ENCODE measurements around the gene ITPKC. TPM values are rescaled to one million over a fixed set of nuclear protein-coding genes. Genes with fewer than 3 reads are reported as not detected.
"Not testable (repeated sequence)": the region's sequence is repeated elsewhere in the genome, so short reads cannot be mapped to it uniquely, and the experiment has no call there.

The ITPKC gene
- total and polyA plus RNA-seq, 7 donors, result 17.4 to 39.6 (median 24.5) TPM

DNA sequence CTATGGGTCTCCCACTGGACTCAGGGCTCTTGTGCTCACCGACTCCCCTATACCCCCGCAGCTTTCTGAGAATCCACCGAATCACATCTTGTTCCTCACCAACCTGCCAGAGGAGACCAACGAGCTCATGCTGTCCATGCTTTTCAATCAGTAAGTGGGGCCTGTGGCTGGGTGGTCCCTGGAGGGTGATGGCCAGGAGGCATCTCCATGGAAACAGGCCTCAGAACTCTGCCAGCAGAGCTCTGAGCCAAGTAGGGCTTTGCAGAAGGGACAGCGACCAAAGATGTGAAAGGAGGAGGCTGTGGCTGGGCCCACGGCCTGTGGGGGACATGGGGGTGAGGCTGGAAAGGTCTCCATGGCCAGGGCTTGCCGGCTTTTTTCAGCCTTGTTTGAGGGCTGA is 46.6 kb downstream of the ITPKC start:
- TF ChIP-seq POLR2AphosphoS5 (IDR thresholded peaks at IDR 0.05) (no peak), EP300 (IDR thresholded peaks at IDR 0.05) (no peak), POLR2A (IDR thresholded peaks at IDR 0.05) (no peak)
- TF ChIP-seq, protein P1, sequence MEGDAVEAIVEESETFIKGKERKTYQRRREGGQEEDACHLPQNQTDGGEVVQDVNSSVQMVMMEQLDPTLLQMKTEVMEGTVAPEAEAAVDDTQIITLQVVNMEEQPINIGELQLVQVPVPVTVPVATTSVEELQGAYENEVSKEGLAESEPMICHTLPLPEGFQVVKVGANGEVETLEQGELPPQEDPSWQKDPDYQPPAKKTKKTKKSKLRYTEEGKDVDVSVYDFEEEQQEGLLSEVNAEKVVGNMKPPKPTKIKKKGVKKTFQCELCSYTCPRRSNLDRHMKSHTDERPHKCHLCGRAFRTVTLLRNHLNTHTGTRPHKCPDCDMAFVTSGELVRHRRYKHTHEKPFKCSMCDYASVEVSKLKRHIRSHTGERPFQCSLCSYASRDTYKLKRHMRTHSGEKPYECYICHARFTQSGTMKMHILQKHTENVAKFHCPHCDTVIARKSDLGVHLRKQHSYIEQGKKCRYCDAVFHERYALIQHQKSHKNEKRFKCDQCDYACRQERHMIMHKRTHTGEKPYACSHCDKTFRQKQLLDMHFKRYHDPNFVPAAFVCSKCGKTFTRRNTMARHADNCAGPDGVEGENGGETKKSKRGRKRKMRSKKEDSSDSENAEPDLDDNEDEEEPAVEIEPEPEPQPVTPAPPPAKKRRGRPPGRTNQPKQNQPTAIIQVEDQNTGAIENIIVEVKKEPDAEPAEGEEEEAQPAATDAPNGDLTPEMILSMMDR (IDR thresholded peaks at IDR 0.05), result no peak
- H3K36me3 ChIP-seq, result peaks cover 59 to 86% (median 71%) of the 10 kb centered on the region in 4 donors
- H3K4me1 ChIP-seq, result no peaks in the 10 kb centered on the region
- 92 to 95% methylated on average over 7 of the region's 7 CpGs for WGBS, 2 donors
- no peak for DNase-seq
- H3K27me3 ChIP-seq, result no peaks in the 10 kb centered on the region
- H3K27ac ChIP-seq, result no peak overlapping the region
- H3K9me3 ChIP-seq, result no peaks in the 10 kb centered on the region
- intact Hi-C loops (cut with DNase I), result no loop called here
- no peak overlapping the region for H3K4me3 ChIP-seq

DNA sequence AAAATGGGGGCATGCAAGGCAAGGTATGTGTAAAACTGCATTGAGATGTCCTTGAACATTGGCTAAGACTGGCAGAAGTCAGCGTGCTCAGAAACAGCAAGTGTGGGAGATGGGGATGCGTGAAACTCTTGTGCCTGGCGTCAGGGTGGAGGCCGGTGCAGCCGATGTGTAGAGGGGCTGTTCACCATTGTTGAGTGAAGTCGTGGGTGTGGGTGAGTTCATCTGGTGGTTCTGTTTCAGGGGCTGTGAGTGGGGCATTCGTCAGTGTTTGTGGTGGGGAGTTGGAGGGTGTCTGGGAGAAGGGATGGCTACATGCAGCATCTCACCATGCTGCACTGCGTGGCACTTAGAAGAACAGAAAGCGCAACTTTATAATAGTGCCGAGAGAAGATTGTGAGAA is 47.1 kb downstream of the ITPKC start:
- intact Hi-C loops (cut with DNase I), result no loop called here
- TF ChIP-seq POLR2AphosphoS5 (IDR thresholded peaks at IDR 0.05) (no peak), EP300 (IDR thresholded peaks at IDR 0.05) (no peak), POLR2A (IDR thresholded peaks at IDR 0.05) (no peak)
- TF ChIP-seq, protein P1 (IDR thresholded peaks at IDR 0.05), result no peak
- H3K4me3 ChIP-seq, result no peak overlapping the region

DNA sequence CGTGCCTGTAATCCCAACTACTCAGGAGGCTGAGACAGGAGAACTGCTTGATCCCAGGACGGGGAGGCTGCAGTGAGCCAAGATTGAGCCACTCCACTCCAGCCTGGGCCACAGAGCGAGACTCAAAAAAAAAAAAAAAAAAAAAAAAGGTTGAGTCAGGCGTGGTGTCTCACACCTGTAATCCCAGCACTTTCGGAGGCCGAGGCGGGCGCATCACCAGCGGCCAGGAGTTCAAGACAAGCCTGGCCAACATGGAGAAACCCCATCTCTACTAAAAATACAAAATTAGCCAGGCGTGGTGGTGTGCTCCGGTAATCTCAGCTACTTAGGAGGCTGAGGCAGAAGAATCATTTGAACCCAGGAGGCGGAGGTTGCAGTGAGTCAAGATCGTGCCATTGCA is 49.5 kb downstream of the ITPKC start:
- H3K4me1 ChIP-seq; intact Hi-C loops (cut with DNase I); DNase-seq; H3K27ac ChIP-seq; H3K9me3 ChIP-seq; H3K27me3 ChIP-seq; H3K4me3 ChIP-seq: not testable (repeated sequence)
- 96 to 97% methylated on average over 13 of the region's 13 CpGs for WGBS, 2 donors
- H3K36me3 ChIP-seq, result peaks cover 42 to 57% (median 47%) of the 10 kb centered on the region in 4 donors

More for the DNA sequence above, 47.1 kb downstream of the ITPKC start:
- H3K27me3 ChIP-seq, result no peaks in the 10 kb centered on the region
- H3K4me1 ChIP-seq, result no peaks in the 10 kb centered on the region
- 88 to 90% methylated on average over 10 of the region's 10 CpGs for WGBS, 2 donors
- H3K9me3 ChIP-seq, result no peaks in the 10 kb centered on the region
- peaks cover 56 to 82% (median 68%) of the 10 kb centered on the region in 4 donors for H3K36me3 ChIP-seq
- no peak overlapping the region for H3K27ac ChIP-seq
- no peak for DNase-seq

DNA sequence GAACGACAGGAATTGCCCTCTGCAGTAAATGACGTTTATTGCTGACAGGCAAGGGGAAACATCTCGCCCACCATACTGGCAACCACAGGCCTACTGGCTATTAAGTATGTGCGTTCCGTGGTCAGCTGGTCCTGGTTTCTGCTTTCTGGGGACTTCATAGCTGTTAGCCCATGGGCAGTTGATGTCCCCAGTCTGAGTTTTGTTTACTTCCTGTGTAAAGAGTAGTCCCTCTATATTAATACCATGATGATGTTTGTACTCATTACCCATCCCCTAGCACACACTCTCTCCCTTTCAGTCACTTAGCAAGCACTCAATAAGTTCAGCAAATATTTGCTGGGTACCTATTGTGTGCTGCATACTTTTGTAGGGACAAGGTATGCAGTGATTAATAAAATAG is 52.0 kb downstream of the ITPKC start:
- Histone ChIP-seq H3K36me3 (peaks cover 17 to 33% (median 22%) of the 10 kb centered on the region in 4 donors), H3K4me3 (no peak overlapping the region), H3K4me1 (no peaks in the 10 kb centered on the region), H3K27ac (no peak overlapping the region), H3K9me3 (no peaks in the 10 kb centered on the region), H3K27me3 (no peaks in the 10 kb centered on the region)
- intact Hi-C loops (cut with DNase I), result no loop called here
- TF ChIP-seq EP300 (IDR thresholded peaks at IDR 0.05) (no peak), POLR2A (IDR thresholded peaks at IDR 0.05) (no peak), POLR2AphosphoS5 (IDR thresholded peaks at IDR 0.05) (no peak)
- TF ChIP-seq, protein P1 (IDR thresholded peaks at IDR 0.05), result no peak
- WGBS, 2 donors, result 85% methylated on average over 5 of the region's 5 CpGs
- DNase-seq, result no peak

DNA sequence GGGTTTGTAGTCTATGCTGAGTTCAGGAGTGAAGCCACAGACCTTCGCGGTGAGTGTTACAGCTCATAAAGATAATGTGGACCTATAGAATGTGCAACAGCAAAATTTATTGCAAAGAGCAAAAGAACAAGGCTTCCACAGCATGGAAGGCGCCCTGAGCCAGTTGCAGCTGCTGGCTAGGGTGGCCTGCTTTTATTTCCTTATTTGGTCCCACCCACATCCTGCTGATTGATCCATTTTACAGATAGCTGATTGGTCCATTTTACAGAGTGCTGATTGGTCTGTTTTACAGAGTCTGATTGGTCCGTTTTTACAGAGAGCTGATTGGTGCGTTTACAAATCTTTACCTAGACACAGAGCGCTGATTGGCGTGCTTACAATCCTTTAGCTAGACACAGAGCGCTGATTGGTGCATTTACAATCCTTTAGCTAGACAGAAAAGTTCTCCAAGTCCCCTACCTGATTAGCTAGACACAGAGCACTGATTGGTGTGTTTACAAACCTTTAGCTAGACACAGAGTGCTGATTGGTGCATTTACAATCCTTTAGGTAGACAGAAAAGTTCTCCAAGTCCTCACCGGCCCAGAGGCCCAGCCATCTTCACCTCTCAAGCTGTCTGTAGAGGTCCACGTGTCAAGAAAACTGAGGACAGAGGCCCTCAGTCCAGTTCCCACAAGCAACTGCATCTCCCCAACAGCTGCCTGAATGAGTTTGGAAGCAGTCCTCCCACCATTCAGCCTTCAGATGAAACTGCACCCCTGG is 54.4 kb downstream of the ITPKC start:
- H3K36me3 ChIP-seq; intact Hi-C loops (cut with DNase I); H3K4me3 ChIP-seq; H3K27ac ChIP-seq; H3K9me3 ChIP-seq; DNase-seq; H3K4me1 ChIP-seq; H3K27me3 ChIP-seq: not testable (repeated sequence)
- WGBS, 2 donors, result 90 to 92% methylated on average over 10 of the region's 10 CpGs
